A549 (cell line): ENCODE results near the gene TPPP2. TPM values are rescaled to one million over a fixed set of nuclear protein-coding genes. Genes with fewer than 3 reads are reported as not detected.

Experiments used
- ATAC-seq, 2 experiments: fragments of 200-7000 bp in 1 of 2; fragments of >200 bp in 1 of 2; cut with Nextera tagmentation in 1 of 2; cut with Tn5 transposase in 1 of 2; 3 replicates each; pipeline versions ENCODE4 v1.8.0 to v1.9.1; 2018 to 2020; ENCODE audit warnings: mild to moderate bottlenecking in 1 of 2, moderate library complexity in 1 of 2
- CTCF ChIA-PET: fragments of 300-600 bp; sonication (Branson Sonifier 250); formaldehyde crosslinking; extraction: SDS; loops from one replicate; lab custom pipeline; 2021; ENCODE audit warnings: antibody characterized with exemption, inconsistent platforms; lab: Yijun Ruan, JAX
- POLR2A ChIA-PET: fragments of 350-600 bp; formaldehyde crosslinking; extraction: SDS; loops from one replicate; lab custom pipeline; 2021; ENCODE audit warnings: antibody characterized with exemption, inconsistent platforms; lab: Yijun Ruan, JAX
- DNase-seq, 2 experiments: peaks; one replicate each; pipeline versions ENCODE4 v3.0.0 to v3.0.0-alpha.2; 2011 to 2016; ENCODE audit warnings: low read depth in 1 of 2, low spot score in 1 of 2
- FAIRE-seq: peaks from 2 replicates; lab custom pipeline; 2011; peaks lifted over from hg19 to GRCh38; lab: Jason Lieb, UNC
- H3K27ac ChIP-seq, 2 experiments: fragments of >200 bp; sonication (Bioruptor Twin); formaldehyde crosslinking; 3 replicates each; pipeline ENCODE4 v1.5.1; 2016 to 2017
- H3K4me1 ChIP-seq: fragments of >200 bp; sonication (Bioruptor Twin); formaldehyde crosslinking; 3 replicates; pipeline ENCODE4 v1.6.1; 2016
- H3K4me2 ChIP-seq: fragments of >200 bp; sonication (Bioruptor Twin); formaldehyde crosslinking; 3 replicates; pipeline ENCODE4 v1.6.1; 2016
- H3K4me3 ChIP-seq: fragments of >200 bp; sonication (Bioruptor Twin); formaldehyde crosslinking; 3 replicates; pipeline ENCODE4 v1.5.1; 2016
- H3K9me3 ChIP-seq: fragments of >200 bp; sonication (Bioruptor Twin); formaldehyde crosslinking; 3 replicates; pipeline ENCODE4 v1.6.1; 2016
- BHLHE40 ChIP-seq: IDR thresholded peaks from 2 replicates; pipeline ENCODE4 v1.6.1; 2012; ENCODE audit warnings: low read depth, low read length, inconsistent platforms
- CBX8 ChIP-seq: fragments of 200-600 bp; sonication (generic); IDR thresholded peaks from 2 replicates; pipeline ENCODE4 v1.6.1; 2016
- CEBPB ChIP-seq, 2 experiments: fragments of >200 bp in 1 of 2; sonication (Bioruptor Twin) in 1 of 2; formaldehyde crosslinking in 1 of 2; IDR thresholded peaks; 2 replicates each; pipeline ENCODE4 v1.6.1; 2012 to 2016
- CHD2 ChIP-seq: fragments of 150-350 bp; IDR thresholded peaks from 2 replicates; pipeline ENCODE4 v1.6.1; 2014; ENCODE audit warnings: low read length; ENCODE audit not compliant: partially characterized antibody
- EHMT2 ChIP-seq: fragments of 200-600 bp; sonication (generic); IDR thresholded peaks from 2 replicates; pipeline ENCODE4 v1.6.1; 2016; ENCODE audit warnings: antibody characterized with exemption, low read depth, mild to moderate bottlenecking, moderate library complexity
- EP300 ChIP-seq, 2 experiments: fragments of >200 bp; sonication (Bioruptor Twin); formaldehyde crosslinking; IDR thresholded peaks; 2 replicates in 1 of 2; 3 replicates in 1 of 2; pipeline ENCODE4 v1.6.1; 2016 to 2017
- ESRRA ChIP-seq: fragments of 150-350 bp; IDR thresholded peaks from 2 replicates; pipeline ENCODE4 v1.6.1; 2014; ENCODE audit warnings: mild to moderate bottlenecking, low read length, borderline replicate concordance
- FOSB ChIP-seq: fragments of 250-450 bp; sonication (Bioruptor Pico); IDR thresholded peaks from 2 replicates; pipeline ENCODE4 v1.5.0; 2020; ENCODE audit warnings: mild to moderate bottlenecking, moderate library complexity
- FOSL2 ChIP-seq, 2 experiments: fragments of 450-650 bp in 1 of 2; fragments of >200 bp in 1 of 2; sonication (Bioruptor Twin) in 1 of 2; formaldehyde crosslinking; IDR thresholded peaks; 2 replicates each; pipeline versions ENCODE4 v1.5.0 to v1.6.1; 2016 to 2020; ENCODE audit warnings: mild to moderate bottlenecking in 1 of 2, moderate library complexity in 1 of 2
- HEYL ChIP-seq: fragments of 250-450 bp; sonication (Bioruptor Pico); IDR thresholded peaks from 2 replicates; pipeline ENCODE4 v1.8.0; 2021; ENCODE audit warnings: mild to moderate bottlenecking, moderate library complexity
- HOXA7 ChIP-seq: fragments of 250-450 bp; sonication (Bioruptor Pico); IDR thresholded peaks from 2 replicates; pipeline ENCODE4 v1.5.0; 2020; ENCODE audit warnings: mild to moderate bottlenecking, moderate library complexity
- JUN ChIP-seq, 2 experiments: fragments of >200 bp; sonication (Bioruptor Twin); formaldehyde crosslinking; IDR thresholded peaks; 2 replicates in 1 of 2; 3 replicates in 1 of 2; pipeline ENCODE4 v1.6.1; 2016 to 2017
- KDM1A ChIP-seq: fragments of 200-600 bp; sonication (generic); IDR thresholded peaks from 2 replicates; pipeline ENCODE4 v1.6.1; 2016; ENCODE audit warnings: low read depth, mild to moderate bottlenecking
- MAFK ChIP-seq: fragments of 450-650 bp; IDR thresholded peaks from 2 replicates; pipeline ENCODE4 v1.6.1; 2014; ENCODE audit not compliant: partially characterized antibody
- NR3C1 ChIP-seq: fragments of >200 bp; sonication (Bioruptor Twin); formaldehyde crosslinking; IDR thresholded peaks from 3 replicates; pipeline ENCODE4 v1.6.1; 2017
- POLR2AphosphoS2 ChIP-seq: conservative IDR thresholded peaks from 2 replicates; pipeline ENCODE4 v1.6.1; 2012; ENCODE audit warnings: low read length, improper control_type of control experiment, inconsistent platforms
- RNF2 ChIP-seq: fragments of 200-600 bp; sonication (generic); IDR thresholded peaks from 2 replicates; pipeline ENCODE4 v1.6.1; 2016; ENCODE audit warnings: low read depth, mild to moderate bottlenecking, antibody characterized with exemption, moderate library complexity, borderline replicate concordance
- TP53 ChIP-seq: fragments of 250-450 bp; sonication (Bioruptor Pico); IDR thresholded peaks from 2 replicates; pipeline ENCODE4 v1.5.0; 2021; ENCODE audit warnings: mild to moderate bottlenecking, moderate library complexity
- WGBS: methylation state at CpG from one replicate; pipeline ENCODE4 v1.1.6; 2017; ENCODE audit errors: missing lambda C conversion rate; 5-methylcytosine and 5-hydroxymethylcytosine counted together
- polyA plus RNA-seq, 4 experiments: library from polyadenylated mRNA; depleted of rRNA in 3 of 4; stranded (reverse); fragments of >200 nt; fragmentation: RNase III in 1 of 4; extraction: RNeasy Plus Mini Kit Qiagen cat#74134 plus additional on column Dnase treatment in 1 of 4; gene quantifications; 2 replicates in 3 of 4; 3 replicates in 1 of 4; pipeline ENCODE4 v1.2.3, GENCODE V29; 2011 to 2017
- TF ChIP-seq, protein P1 (sequence below): fragments of >200 bp; sonication (Bioruptor Twin); formaldehyde crosslinking; IDR thresholded peaks from 2 replicates; pipeline ENCODE4 v1.6.1; 2016
- TF ChIP-seq, protein P2 (sequence below): IDR thresholded peaks from 2 replicates; pipeline ENCODE4 v1.6.1; 2012
- TF ChIP-seq, protein P3 (sequence below): IDR thresholded peaks from 2 replicates; pipeline ENCODE4 v1.6.1; 2012; ENCODE audit warnings: low read depth, borderline replicate concordance
- TF ChIP-seq, protein P4 (sequence below): fragments of 450-650 bp; IDR thresholded peaks from 2 replicates; pipeline ENCODE4 v1.6.1; 2014; ENCODE audit warnings: antibody characterized with exemption
- TF ChIP-seq, protein P5 (sequence below): fragments of 250-450 bp; sonication (Bioruptor Pico); IDR thresholded peaks from 2 replicates; pipeline ENCODE4 v1.5.0; 2021; ENCODE audit warnings: mild to moderate bottlenecking, moderate library complexity, borderline replicate concordance

TPPP2 gene
- polyA plus RNA-seq, 2 of the 4 experiments (the other 2 are of a cell fraction): not detected

DNA sequence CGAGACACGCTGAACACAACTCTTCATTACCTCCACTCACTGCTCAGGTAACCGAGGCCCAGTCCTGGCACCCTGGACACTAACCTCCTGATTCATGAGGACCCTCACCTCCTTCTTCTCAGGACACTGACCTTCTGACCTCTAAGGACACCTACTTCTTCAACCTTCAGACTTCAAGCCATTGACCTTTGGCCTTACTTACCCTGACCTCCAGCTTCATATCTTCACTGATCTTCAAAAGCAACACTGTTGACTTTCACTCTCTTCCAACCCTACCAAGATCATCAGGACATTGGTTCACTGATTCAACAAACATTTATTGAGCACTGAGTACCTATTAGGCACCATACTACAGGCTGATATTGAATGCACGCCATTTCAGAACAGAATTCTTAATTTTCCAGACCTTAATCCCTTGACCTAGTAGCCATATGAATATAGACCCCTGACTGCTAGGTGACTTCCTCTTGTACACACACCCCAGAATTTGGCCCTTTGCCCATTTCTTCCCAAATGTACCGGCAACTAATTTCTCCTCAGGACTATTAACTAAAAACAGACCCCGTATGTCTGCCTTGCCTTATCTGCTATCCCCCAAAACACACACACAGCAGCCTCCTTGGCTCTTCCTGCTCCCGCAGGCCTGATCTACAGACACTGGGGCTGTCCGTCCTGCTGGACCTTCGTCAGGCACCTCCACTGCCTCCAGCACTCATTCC is 45.9 kb downstream of the TPPP2 start (continued):
- TF ChIP-seq RNF2 (no peak), HOXA7 (CRISPR knock-in tag) (no peak), KDM1A (no peak), ESRRA (no peak), BHLHE40 (no peak)
- TF ChIP-seq, protein P1, sequence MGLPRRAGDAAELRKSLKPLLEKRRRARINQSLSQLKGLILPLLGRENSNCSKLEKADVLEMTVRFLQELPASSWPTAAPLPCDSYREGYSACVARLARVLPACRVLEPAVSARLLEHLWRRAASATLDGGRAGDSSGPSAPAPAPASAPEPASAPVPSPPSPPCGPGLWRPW: no peak
- TF ChIP-seq, protein P2, sequence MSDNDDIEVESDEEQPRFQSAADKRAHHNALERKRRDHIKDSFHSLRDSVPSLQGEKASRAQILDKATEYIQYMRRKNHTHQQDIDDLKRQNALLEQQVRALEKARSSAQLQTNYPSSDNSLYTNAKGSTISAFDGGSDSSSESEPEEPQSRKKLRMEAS: no peak

DNA sequence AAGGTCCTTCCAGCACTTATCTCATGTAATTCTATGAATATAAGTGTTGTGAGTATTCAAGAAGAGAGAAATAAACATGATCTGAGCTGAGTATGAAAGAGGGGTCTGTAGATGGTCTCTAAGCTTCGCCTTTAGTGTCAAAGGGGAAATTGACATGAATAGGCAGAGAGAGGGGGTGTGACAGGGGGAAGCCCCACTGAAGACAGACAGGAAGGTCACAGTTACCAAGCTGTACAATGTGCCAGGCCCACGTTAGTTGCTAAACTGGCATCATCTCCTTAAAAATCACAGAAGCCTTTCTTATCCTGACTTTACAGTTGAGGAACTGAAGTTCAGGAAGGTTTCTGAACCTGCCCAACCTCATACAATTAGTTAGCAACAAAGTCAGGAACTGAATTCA is 47.7 kb downstream of the TPPP2 start:
- Histone ChIP-seq H3K4me1 (no peaks in the 10 kb centered on the region), H3K4me3 (no peak overlapping the region), H3K9me3 (no peaks in the 10 kb centered on the region), H3K27ac (no peak overlapping the region), H3K4me2 (no peak overlapping the region)
- ChIA-PET CTCF (interaction anchor here (3.3 to 15.5 kb wide), 3 partner anchors 10 to 27 kb away, joined by 16 to 369 read pairs (median 191); partner anchors contain the start of genes TMEM253 and ZNF219), POLR2A (interaction anchor here (1.1 kb wide), 1 partner anchor 9 kb away, joined by 3 read pairs; no protein-coding TSS in a partner anchor)
- 89% methylated on average over 2 of the region's 2 CpGs for WGBS
- no peak for ATAC-seq
- no peak for FAIRE-seq
- DNase-seq: no peak
- TF ChIP-seq, protein P3, sequence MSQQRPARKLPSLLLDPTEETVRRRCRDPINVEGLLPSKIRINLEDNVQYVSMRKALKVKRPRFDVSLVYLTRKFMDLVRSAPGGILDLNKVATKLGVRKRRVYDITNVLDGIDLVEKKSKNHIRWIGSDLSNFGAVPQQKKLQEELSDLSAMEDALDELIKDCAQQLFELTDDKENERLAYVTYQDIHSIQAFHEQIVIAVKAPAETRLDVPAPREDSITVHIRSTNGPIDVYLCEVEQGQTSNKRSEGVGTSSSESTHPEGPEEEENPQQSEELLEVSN: no peak
- TF ChIP-seq, protein P4, sequence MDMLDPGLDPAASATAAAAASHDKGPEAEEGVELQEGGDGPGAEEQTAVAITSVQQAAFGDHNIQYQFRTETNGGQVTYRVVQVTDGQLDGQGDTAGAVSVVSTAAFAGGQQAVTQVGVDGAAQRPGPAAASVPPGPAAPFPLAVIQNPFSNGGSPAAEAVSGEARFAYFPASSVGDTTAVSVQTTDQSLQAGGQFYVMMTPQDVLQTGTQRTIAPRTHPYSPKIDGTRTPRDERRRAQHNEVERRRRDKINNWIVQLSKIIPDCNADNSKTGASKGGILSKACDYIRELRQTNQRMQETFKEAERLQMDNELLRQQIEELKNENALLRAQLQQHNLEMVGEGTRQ: no peak
- no peak for TF ChIP-seq FOSL2 (IDR thresholded peaks at IDR 0.05)
- no peak for TF ChIP-seq FOSL2 (CRISPR knock-in tag; IDR thresholded peaks at IDR 0.05)
- no peak for TF ChIP-seq NR3C1
- TF ChIP-seq TP53 (CRISPR knock-in tag): no peak
- no peak for TF ChIP-seq RNF2
- no peak for TF ChIP-seq EHMT2
- no peak for TF ChIP-seq ESRRA
- no peak for TF ChIP-seq HEYL (CRISPR knock-in tag)
- no peak for TF ChIP-seq MAFK
- no peak for TF ChIP-seq CBX8
- TF ChIP-seq FOSB: no peak
- TF ChIP-seq CEBPB (IDR thresholded peaks at IDR 0.05): no peak
- TF ChIP-seq, protein P5, sequence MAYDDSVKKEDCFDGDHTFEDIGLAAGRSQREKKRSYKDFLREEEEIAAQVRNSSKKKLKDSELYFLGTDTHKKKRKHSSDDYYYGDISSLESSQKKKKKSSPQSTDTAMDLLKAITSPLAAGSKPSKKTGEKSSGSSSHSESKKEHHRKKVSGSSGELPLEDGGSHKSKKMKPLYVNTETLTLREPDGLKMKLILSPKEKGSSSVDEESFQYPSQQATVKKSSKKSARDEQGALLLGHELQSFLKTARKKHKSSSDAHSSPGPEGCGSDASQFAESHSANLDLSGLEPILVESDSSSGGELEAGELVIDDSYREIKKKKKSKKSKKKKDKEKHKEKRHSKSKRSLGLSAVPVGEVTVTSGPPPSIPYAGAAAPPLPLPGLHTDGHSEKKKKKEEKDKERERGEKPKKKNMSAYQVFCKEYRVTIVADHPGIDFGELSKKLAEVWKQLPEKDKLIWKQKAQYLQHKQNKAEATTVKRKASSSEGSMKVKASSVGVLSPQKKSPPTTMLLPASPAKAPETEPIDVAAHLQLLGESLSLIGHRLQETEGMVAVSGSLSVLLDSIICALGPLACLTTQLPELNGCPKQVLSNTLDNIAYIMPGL (CRISPR knock-in tag): no peak
- no peak for TF ChIP-seq JUN (IDR thresholded peaks at IDR 0.05)
- TF ChIP-seq HOXA7 (CRISPR knock-in tag): no peak
- TF ChIP-seq CHD2: no peak
- TF ChIP-seq POLR2AphosphoS2: no peak
- TF ChIP-seq EP300 (IDR thresholded peaks at IDR 0.05): no peak
- TF ChIP-seq, all 56 proteins: peak for 0
